Smooth muscle cell of bladder (primary cell): ENCODE measurements around the gene PHF19. TPM values are rescaled to one million over a fixed set of nuclear protein-coding genes. Genes with fewer than 3 reads are reported as not detected.

Experiments
- total RNA-seq: library from RNA; depleted of rRNA; stranded (reverse); fragments of >200 nt; gene quantifications from 2 replicates; pipeline ENCODE4 v1.2.3, GENCODE V29; 2014

Gene PHF19
- total RNA-seq = 14.9 and 16.4 TPM in 2 replicates

GRCh38 chr9:120876842-120877240, at the start of gene PHF19:
Gene PHF19, minus strand, starts transcription at chr9:120877188. Its CDS starts 2,447 bp downstream, at chr9:120874741.

GRCh38 chr9:120926397-120926928, 49.5 kb upstream of the PHF19 start, which contains the start of gene TRAF1:
Gene TRAF1, minus strand, starts transcription at chr9:120926796. Its CDS starts 721 bp downstream, at chr9:120926075.

DNA sequence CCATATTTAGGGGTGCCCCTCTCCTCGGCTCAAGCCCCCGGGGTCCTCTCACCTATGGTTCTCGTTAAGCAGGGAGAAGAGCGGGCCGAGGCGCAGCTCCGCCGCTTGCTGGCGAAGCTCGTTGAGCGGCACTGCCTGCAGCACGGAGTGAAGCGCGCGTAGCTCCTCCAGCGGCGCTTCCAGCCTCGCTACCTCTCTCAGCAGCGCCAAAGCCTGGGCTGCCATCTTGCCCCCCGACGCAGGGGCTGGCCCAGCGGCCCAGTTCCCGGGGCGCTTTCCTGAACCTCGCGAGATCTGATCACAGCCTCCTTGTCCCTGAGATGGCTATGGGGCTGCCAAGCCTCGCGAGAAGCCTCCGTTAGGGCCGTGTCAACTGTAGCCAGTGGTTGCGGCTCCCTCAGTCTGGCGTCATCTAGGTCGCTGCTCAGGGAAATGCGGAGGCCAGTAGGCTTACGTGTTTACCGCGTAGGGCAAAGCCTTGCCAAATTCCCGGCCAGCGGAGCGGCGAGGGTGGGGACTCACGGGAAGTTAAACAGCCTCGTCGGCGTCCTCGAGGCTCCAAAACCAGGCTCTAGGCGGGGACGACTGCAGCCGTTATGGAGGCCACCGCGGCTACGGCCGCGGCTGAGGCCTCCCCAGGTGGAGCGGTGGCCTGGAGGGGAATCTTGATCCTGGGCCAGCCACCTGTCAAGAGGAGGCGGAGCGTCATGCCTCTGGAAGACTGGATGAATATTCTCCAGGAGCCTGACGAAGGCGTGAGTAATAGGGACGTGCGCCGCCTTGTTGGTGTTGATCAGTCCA, 34.1 kb downstream of the PHF19 start, which contains the start of gene PSMD5:
PSMD5 (minus strand) TSS at position 238 of the 801 bp plus-strand sequence; CDS start at position 225, 13 bp downstream.

Other genes starting within 250 kb of the PHF19 start
- 8.4 and 13.5 TPM in 2 replicates for gene MEGF9, start 162.7 kb downstream of the PHF19 start, total RNA-seq
- gene FBXW2, start 83.8 kb downstream of the PHF19 start, total RNA-seq = 25.9 and 32.9 TPM in 2 replicates
- gene PSMD5, start 34.3 kb downstream of the PHF19 start, total RNA-seq = 14.8 and 18.8 TPM in 2 replicates
- 2.3 TPM in 2 replicates for gene TRAF1, start 49.6 kb upstream of the PHF19 start, total RNA-seq
- gene C5, start 173.1 kb upstream of the PHF19 start, total RNA-seq = 4.5 and 4.8 TPM in 2 replicates
- gene CNTRL, start 197.8 kb upstream of the PHF19 start, total RNA-seq = 2.9 and 4.4 TPM in 2 replicates